HG03135 (cell line): Measurements from ENCODE around the gene FEZF2.

Source experiments
- ATAC-seq: cut with Tn5 transposase; IDR thresholded peaks from one replicate; pipeline ENCODE4 v1.9.1; 2021; ENCODE audit warnings: mild to moderate bottlenecking, moderate library complexity; ENCODE audit not compliant: unreplicated experiment

The FEZF2 gene

GRCh38 chr3:62373215-62373614 lies at the start of gene FEZF2:
FEZF2 (minus strand) TSS chr3:62373550; CDS start chr3:62372868, 682 bp downstream.
- no peak for ATAC-seq

- ATAC-seq = no peak
These were observed 47.9 kb upstream of the FEZF2 start for GRCh38 chr3:62421207-62421606.

- no peak for ATAC-seq
These were observed 42.8 kb upstream of the FEZF2 start for GRCh38 chr3:62416144-62416543.

- ATAC-seq = no peak
These were observed 42.0 kb upstream of the FEZF2 start for GRCh38 chr3:62415312-62415801.

- no peak for ATAC-seq
These were observed 41.4 kb upstream of the FEZF2 start for GRCh38 chr3:62414786-62415185.

GRCh38 chr3:62413687-62414086 lies 40.3 kb upstream of the FEZF2 start:
- no peak for ATAC-seq

GRCh38 chr3:62406945-62407344 lies 33.6 kb upstream of the FEZF2 start:
- ATAC-seq = no peak

- no peak for ATAC-seq
These were observed 32.2 kb upstream of the FEZF2 start for GRCh38 chr3:62405566-62405965.

- no peak for ATAC-seq
These were observed 31.8 kb upstream of the FEZF2 start for GRCh38 chr3:62405135-62405534.

- no peak for ATAC-seq
These were observed 31.0 kb upstream of the FEZF2 start for GRCh38 chr3:62404321-62404720.

GRCh38 chr3:62403765-62404164 lies 30.4 kb upstream of the FEZF2 start:
- ATAC-seq = no peak

- ATAC-seq = no peak
These were observed 19.4 kb upstream of the FEZF2 start for GRCh38 chr3:62392626-62393292.

- ATAC-seq = no peak
These were observed 13.9 kb upstream of the FEZF2 start for GRCh38 chr3:62387251-62387650.

- ATAC-seq = no peak
These were observed 6.0 kb upstream of the FEZF2 start for GRCh38 chr3:62379321-62379798.

GRCh38 chr3:62378921-62379320 lies 5.6 kb upstream of the FEZF2 start:
- no peak for ATAC-seq

GRCh38 chr3:62378311-62378789 lies 5.0 kb upstream of the FEZF2 start:
- ATAC-seq = no peak

GRCh38 chr3:62376906-62377877 lies 3.8 kb upstream of the FEZF2 start:
- no peak for ATAC-seq

GRCh38 chr3:62376454-62376720 lies 3.0 kb upstream of the FEZF2 start:
- ATAC-seq = no peak

- ATAC-seq = no peak
These were observed 2.5 kb upstream of the FEZF2 start for GRCh38 chr3:62375655-62376453.

- no peak for ATAC-seq
These were observed 1.2 kb upstream of the FEZF2 start for GRCh38 chr3:62374341-62375218.
